Measurements from ENCODE around the gene PCGF5.
"Not testable (repeated sequence)": the region's sequence is repeated elsewhere in the genome, so short reads cannot be mapped to it uniquely, and the experiment has no call there.

Gene PCGF5

DNA sequence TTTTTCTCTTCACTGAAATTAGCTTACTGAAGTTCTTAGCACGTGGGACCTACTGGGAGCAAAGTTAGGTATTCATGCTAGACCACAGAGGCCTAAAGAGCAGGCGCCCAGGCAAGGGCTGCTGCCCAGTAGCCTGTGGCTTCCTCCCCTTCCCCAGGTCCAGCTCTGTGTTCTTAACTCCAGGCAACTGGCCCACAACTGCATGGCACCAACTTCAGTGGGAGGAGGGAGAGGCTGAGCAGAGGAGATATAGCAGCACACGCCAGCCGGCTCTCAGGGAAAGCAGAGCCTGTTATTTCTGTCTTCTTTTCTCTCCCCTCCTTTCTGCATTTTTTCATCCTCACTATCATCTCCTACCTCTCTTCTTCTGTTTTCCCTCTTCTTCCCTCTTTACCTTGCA, 67.4 kb downstream of the PCGF5 start:
- DNase-seq = no peak

DNA sequence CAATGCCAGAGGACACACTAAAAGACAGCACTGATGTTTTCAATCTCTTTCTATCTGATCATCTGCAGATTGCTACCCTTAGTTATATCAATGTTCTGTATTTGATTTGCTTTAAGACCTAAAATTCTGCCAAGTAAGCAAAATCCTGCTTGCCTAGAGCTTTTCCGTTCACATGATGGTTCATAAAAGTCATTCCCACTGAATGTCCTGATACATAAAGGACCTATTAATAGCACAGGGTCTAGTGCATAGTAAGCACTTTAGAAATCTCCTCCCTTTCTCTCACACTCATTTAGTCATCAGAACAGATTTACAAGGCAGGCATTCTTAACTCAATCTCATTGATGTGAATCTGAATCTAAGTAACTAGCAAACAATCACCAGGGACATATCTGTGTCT, 68.8 kb downstream of the PCGF5 start:
- DNase-seq = no peak

DNA sequence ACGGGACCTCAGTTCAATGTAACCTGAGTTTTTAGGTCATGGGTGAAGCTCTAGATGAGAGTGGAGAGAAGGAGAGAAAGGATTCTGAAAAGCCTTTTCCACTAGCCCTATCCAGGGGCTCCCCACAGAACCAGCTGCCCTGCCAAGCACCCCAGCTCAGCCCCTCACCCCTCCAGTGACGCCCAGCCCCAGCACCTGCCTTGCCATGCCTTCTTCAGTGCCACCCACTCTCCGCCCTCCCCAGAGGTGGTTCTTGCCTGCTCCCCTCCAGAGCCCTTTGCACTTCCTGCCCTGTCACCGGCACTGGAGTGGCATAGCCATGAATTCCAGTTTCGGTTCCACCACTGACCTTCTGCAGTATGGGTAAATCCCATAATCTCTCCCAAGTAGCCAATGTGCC, 70.1 kb downstream of the PCGF5 start:
- no peak for DNase-seq

DNA sequence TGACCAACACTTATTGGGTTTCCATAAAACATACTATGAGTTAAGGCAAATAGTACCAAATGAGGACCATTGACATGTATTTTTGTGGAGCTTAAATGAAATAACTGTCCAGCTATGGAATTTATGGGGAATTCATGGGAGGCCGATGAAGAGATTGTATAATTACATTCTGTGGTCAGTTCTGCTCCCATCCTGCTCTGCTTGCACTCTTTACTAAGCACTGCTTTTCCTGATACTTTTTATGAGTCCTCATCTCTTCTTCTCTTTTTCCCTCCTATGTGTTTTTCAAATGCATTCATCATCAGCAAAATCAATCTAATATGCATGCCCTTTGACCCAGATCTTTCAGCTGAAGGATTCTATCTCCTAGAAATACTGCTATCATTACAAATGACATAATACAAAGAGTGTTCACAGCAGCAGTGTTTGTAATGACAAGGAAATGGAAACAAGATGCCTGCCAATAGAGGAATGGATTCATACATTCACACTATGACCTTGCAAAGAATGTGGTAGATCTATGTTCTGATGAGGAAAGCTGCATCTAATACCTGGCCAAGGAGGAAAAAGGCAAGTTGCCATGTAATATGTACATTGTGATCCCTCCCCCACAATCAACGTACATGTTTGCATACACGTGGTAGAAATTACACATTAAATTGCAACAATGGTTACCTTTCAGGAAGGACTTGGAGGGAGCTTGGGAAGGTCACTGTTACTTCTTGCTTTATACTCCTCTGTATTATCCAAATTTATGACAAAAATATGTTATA, 73.9 kb downstream of the PCGF5 start:
- no peak for DNase-seq

DNA sequence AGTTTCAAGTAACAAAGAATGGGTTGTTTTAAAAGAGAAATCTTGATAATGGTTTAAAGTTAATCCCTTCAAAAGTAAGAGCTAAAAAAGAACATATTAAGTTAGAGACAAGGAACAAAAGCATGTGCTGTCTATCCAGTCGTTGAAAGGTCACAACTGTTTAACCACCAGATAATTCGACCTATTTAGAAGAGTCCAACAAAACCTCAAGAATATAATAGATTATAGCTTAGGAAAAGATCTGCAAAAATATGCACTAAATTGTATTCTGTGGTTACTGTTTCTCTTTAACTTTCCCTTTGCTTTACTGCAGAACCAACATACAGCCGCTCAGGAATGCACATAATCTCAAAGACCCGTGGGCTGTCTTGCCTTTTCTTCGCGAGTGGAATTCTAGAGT, 74.9 kb downstream of the PCGF5 start:
- DNase-seq = no peak

DNA sequence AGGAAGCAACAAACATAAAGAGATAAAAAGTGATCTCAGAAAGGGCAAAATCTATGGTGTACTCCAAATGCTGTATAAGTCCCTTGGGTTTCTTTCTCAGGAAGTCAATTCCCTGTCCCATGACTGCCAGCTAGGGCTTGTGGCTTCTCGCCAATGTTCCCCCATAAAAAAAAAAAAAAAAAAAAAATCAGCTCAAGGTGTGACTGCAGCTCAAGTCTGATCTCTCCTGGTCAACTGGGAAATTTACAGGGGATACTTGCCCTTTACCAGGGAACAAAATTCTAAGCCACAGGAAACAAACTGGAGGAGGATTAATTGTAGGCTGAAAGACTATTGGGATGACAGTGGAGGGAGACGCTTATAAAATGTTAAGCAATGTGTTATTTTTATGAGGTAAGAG, 76.0 kb downstream of the PCGF5 start:
- DNase-seq = no peak

DNA sequence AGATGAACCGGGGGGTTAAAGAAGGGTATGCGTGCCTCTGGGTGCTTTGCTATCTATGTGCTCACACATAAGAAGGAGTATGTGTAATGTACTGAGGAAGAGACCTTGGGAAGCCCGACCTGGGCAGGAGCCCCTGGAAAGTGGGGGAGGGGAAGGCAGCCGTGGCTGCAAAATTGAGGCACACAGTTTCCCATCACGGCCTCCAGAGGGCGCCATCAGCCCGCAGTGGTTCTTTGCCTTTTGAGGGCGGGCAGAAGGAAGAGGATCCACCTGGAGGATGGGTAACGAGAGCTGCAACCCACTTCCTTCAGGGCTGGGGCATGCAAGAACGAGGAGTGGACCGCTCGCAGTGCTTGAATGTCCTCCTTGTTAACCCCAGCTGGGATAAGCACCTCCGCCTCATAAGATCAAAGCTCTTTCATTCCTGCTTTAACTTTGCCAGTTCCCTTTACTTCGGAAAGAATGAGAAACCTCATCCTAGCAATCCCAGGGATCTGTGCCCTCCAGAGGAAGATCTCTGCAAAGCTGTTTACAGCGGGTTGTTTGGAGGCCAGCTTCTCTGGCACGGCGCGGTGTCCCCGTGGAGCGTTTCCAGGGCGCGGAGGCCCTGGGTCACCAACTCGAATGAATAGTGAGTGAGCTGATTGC, 77.9 kb downstream of the PCGF5 start:
- DNase-seq = peak; percentile 84

DNA sequence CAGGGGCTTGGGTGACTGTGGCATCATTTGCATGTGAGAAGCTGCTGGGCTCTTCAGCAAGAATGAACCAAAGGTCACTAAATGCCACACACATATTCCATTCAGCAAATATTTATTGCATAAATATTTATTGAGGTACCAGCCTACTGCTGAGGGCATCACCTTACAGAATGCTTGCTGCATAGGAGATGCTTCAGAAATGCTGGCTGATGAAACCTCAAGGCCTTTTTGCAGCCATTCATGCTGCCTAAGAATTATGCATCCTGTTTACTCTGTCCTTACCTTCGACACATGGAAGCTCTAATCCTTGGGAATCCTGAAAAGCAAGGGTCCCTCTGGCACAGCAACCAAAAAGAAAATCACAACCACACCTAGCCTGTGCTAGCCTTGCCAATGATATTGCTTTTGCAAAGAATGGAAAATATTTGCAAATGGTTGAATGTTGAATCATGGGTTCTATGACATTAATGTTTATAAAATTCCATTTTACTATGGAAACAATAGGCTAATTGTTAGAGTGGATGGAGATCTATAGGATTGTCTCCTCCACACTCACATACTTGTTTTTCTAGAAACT, 79.6 kb downstream of the PCGF5 start:
- no peak for DNase-seq

DNA sequence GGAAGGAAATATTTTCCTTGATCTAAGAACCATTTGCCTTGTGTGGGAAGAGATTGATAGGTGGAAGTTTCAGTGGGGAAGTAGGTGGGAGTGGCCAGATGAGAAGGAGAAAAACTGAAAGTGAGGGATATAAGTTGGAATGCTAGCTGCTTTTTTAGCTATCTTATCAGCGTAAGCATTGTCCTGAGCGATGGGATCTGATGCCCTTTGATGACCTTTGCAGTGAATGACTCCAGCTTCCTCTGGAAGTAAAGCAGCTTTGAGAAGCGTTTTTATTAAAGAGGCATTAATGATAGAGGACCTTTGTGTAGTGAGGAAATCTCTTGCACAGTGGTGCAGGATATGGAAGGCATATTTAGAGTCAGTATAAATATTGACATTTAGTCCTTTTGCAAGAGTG, 82.5 kb downstream of the PCGF5 start:
- not testable (repeated sequence) for DNase-seq

DNA sequence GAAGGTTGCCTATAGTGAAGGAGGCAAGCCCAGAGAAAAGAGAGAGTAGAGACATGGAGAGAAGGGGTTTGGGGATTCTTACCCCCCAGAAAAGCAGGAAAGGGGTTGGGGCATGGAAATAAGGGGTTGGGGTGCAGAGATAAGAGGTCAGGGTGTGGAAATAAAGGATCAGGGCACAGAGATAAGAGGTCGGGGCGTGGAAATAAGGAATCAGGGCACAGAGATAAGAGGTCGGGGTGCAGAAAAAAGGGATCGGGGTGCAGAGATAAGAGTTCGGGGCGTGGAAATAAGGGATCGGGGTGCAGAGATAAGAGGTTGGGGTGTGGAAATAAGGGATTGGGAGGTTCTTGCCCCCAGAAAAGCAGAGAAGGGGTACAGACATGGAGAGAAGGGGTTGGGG, 85.5 kb downstream of the PCGF5 start:
- DNase-seq = not testable (repeated sequence)

DNA sequence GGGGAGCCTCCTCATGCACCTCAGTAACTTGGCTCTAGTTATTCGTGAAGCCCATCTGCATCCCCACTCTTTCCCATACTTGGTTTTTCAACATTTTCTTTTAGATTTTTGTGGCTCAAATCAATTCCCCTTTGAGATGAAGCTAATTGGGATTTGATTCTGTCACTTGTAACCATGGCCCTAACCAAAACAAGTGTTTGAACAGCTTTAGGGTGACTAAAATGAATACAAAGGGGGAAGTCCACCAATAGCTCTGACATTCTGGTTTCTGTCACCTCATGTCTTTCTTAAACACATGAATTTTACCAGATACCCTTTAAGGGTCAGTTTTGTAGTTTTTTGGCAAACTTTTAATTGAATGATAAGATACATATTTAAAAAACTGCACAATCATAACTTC, 87.0 kb downstream of the PCGF5 start:
- no peak for DNase-seq

DNA sequence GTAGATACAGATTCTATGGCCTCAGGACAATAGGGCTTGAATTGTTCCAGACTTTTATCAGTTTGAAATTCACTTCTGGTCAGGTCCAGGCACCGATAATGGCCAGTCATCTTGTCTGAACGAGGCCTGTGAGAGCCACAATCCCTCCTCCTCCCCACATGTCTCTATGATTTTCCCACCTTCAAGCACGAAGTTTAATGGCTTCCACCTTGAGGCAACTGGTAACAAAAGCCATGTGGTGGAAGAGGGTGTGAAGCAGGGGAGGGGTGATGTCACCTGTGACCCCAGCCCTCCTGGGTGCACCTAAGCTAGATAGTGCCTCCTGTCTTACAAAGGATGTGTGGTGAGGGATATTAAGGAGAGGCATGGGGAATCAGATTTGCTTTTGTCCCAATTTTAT, 89.2 kb downstream of the PCGF5 start:
- no peak for DNase-seq

DNA sequence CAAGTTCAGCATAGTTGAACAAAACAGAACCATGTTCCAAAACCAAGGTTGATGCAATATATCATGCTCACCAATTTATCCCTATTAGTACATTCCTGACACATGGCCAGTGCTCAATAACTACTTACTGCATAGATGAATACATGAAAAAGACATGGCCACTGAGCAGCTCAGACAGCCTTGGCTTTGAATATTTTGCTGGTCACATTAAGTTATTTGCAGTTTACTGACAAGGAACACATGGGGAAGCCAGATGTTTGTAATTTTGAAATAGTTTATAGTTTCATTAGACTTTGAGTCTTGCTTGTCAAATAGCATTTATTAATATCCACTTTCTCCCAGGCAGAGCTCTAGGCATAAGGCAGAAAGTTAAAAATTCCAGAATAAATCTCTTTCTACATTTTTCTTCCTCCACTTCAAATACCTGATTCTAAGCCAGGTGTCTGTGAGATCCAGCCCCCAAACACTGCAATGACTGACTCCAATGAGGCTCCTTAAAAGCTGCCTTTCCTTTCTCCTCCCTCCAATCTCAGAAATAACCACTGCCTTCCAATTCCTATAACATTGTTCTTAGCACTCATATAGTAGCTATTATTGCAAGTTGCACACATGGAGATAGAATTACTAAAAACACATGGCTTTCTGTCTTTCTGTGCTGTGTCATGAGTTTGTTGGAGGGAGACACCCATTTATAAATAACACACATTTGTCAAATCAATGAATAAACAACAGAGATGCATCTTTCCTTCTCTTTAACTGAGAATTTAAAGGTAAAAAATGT, 91.3 kb downstream of the PCGF5 start:
- no peak for DNase-seq

DNA sequence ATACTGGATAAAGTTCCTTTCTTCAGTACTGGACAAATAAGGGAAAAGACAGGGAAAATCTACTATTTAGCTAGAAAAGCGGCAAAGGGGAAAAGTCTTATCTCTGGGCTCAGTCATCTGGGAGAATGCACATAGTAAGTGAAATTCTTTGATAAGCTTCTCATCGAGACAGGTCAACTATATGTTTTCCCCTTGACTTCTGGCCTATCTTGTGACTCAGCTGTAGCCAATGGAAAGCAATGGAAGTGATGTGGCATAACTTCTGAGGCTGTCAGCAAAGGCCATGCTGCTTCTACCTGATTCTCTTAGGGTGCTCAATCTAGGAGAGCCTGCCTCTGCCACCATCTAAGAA, 91.9 kb downstream of the PCGF5 start:
- DNase-seq = no peak

DNA sequence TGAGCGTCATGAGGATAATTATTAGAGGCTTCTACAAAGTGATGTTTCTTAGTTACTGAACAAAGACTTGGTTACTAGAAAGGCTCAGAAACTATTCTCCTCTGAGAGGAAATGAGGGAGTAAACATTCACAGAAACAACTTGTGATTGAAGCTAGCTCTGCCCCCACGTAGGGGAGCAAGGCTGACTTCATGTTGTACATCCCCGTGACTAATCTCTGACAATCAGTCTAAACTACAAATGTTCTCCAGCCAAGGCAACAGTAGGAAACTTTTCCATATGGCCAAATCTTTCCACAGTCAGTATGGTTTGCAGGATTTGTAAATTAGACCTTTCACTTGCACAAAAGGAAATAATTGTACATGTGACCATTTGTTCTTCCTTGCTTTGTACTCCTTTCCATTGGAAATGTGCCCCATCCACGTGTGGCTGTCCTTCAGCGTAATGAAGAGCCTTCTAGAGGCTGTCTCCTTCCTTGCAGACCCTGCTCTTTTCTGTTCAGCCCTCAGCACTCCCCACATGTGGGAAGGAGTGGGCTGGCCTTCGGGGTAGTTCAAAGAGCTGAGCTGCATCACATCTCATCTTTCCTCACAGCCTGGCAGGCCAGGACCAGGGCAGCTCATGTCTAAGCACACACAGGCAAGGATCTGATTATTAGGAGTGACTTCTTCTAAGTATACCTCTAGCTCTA, 93.5 kb downstream of the PCGF5 start:
- DNase-seq = peak; percentile 9

DNA sequence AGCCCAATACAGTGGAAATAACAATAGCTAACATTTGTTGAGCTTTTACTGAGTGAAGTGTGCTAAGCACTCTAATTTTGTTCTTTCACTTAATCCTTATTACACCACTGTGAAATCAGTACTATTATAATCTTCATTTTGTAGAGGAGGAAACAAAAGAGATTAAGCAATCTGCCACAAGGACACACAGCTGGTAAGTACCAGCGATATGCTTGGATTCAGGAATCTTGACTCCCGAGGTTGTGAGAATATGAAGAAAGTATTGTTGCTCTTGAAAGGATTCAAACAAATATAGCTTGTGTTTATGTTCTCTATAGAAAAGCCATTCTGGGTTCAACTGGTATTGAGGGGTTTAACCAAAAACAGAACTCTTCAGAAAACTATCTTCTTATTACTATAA, 96.0 kb downstream of the PCGF5 start:
- DNase-seq = no peak

DNA sequence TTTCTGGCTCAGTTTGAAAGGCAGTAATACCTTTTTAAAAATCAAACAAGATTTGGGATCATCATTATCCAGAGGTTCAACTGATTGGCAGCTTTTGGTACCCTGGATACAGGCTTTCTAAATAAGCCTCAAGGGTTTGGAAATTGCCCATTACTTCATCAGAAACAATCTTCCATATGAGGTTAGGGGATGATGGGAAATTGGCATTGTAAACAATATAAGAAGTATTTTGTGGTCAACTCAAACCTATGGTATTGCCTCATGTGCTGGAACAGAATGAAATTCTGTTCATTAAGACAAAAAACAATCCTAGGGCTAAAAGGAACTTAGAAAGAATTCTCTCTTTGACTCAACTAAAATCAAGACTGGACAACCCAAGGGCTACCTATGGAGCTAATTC, 97.1 kb downstream of the PCGF5 start:
- DNase-seq = no peak

DNA sequence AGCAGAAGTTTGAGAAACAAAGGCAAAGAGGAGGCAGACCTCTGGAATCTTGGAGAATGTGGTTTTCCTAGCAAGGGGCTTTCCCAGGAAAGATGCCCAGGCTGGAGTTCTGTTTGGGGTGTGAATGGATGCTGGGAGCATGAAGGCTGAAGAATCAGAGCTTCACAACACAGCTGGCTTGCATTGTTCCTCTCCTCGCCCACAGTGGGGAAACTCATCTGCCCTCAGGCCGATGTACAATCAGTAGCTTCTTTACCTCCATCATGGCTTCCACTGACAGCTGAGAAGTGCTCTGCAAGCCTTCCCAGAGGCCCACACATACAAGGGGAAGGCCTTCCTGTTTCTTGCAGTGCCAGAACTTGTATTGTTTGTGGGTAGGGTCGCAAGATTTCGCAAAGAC, 98.9 kb downstream of the PCGF5 start:
- no peak for DNase-seq

DNA sequence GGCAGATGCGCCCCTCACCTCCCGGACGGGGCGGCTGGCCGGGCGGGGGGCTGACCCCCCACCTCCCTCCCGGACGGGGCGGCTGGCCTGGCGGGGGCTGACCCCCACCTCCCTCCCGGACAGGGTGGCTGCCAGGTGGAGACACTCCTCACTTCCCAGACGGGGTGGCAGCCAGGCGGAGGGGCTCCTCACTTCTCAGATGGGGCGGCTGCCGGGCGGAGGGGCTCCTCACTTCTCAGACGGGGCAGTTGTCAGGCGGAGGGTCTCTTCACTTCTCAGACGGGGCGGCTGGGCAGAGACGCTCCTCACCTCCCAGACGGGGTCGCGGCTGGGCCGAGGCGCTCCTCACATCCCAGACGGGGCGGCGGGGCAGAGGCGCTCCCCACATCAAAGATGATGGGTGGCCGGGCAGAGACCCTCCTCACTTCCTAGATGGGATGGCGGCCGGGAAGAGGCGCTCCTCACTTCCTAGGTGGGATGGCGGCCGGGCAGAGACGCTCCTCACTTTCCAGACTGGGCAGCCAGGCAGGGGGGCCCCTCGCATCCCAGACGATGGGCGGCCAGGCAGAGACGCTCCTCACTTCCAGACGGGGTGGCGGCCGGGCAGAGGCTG, 102.9 kb downstream of the PCGF5 start:
- DNase-seq = not testable (repeated sequence)

DNA sequence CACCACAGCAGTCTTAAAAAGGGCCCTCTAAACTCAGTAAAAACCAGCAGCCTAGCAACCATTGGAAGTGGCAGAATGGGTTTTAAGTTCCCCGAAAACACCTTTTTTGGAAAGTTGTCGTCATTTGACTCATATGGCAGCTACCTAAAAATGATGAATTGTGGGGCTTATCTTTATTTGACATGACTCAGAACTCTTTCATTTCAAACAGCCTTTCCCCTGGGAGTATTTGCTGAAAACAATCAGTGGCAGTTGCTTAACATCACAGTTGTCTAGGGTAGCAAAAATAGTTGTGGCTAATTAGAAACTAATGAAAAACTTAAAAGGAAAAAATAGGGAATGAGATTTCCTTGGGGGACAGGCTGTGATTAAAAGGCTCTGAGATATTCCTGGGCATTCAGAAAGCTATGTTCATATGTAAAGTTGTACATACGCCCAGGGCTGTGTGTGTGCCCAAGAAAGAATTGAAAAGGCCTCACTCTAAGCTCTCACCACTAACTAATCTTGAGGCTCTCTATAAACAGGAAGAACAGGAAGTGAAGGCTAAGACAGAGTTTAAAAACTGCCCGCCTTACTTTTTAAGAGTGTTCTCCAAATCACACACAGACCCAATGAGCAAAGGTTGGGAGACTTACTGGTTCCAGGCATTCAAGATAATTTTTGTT, 108.0 kb downstream of the PCGF5 start:
- DNase-seq = no peak

Measured in stimulated activated CD4-positive, alpha-beta T cell treated with anti-CD3 and anti-CD28 coated beads, Interleukin-15, amount 100 ng/mL, for 24 hours (primary cell).